Measurements from ENCODE around the gene LSM4.
"Not testable (repeated sequence)": the region's sequence is repeated elsewhere in the genome, so short reads cannot be mapped to it uniquely, and the experiment has no call there.

LSM4 gene

DNA sequence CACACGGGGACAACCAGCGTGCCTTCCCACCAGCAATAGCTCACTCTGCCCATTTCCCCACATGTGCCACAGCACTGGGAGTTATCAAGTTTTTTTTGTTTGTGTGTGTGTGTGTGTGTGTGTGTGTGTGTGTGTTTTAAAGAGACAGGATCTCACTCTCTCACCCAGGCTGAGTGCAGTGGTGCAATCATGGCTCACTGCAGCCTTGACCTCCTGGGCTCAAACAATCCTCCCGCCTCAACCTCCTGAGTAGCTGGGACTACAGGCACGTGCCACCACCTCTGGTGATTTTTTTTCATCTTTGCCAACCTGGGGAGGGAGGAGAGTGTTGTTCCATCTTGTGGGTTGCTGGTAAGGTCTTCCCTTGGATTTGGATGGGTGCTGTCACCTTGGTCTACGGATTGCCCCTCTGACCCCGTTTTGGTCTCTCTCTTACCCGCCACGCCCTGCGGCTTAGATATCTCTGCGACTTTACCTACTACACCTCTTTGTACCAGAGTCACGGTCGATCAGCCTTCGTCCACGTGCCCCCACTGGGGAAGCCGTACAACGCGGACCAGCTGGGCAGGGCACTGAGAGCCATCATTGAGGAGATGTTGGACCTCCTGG lies 40.2 kb upstream of the LSM4 start (continued):
- TF ChIP-seq ZBTB11 (tag by site-specific recombination; conservative IDR thresholded peaks at IDR 0.05; ENCODE audit: low read depth) (no peak), ZNF473 (tag by site-specific recombination; IDR thresholded peaks at IDR 0.05) (no peak), GLIS1 (tag by site-specific recombination; IDR thresholded peaks at IDR 0.05) (peak; percentile 51), SCRT2 (tag by site-specific recombination; IDR thresholded peaks at IDR 0.05) (peak; percentile 62), SP3 (tag by site-specific recombination; IDR thresholded peaks at IDR 0.05) (no peak)

GRCh38 chr19:18361646-18362045 lies 38.8 kb upstream of the LSM4 start:
- no peaks in the 10 kb centered on the region; the same call in 1 of the 2 replicates for H3K4me1 ChIP-seq (ENCODE audit: control insufficient read depth, insufficient read depth, low read length)
- no peak overlapping the region for H3K4me3 ChIP-seq (ENCODE audit: low read depth, low read length)
- ChIA-PET CTCF (interaction anchor here (3.5 kb wide), 1 partner anchor 12 kb away, joined by 27 read pairs; no protein-coding TSS in a partner anchor), POLR2A (no interaction called here)
- H3K36me3 ChIP-seq (ENCODE audit: control insufficient read depth in 2 of 2, insufficient read depth in 1 of 2, low read length in 2 of 2): peaks cover 0 to 18% of the 10 kb centered on the region in 2 experiments; a peak in 2 of 3 replicates
- no peak overlapping the region for H3K27ac ChIP-seq (ENCODE audit: extremely low read depth, low read depth, low read length)
- TF ChIP-seq IKZF3 (tag by site-specific recombination; IDR thresholded peaks at IDR 0.05) (0 out of 2 replicates have a peak, but pooled peaks have one; percentile 15), ZNF350 (tag by site-specific recombination; IDR thresholded peaks at IDR 0.05) (no peak)
- no peaks in the 10 kb centered on the region for H3K9me3 ChIP-seq (ENCODE audit: control insufficient read depth, insufficient read depth, low read depth, low read length)

DNA sequence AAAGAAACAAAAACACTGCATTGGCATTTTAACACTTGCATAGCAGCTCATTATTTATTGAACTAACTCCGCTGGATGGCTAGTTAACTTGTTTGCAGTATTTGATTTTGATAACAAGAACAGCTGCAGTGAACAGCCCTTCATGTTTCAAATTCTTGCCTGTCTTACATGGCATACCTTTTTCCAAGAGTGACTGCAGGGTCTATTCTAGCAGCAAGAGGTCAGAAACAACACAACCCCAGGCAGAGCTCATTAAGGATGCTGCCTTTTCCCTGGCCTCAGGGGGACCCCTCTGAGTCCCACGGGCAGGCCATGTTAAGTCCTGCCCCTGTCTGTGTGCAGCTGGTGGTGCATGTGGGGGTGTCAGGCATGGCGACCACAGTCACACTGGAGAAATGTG lies 34.2 kb upstream of the LSM4 start:
- TF ChIP-seq ZNF433 (tag by site-specific recombination; IDR thresholded peaks at IDR 0.05; ENCODE audit: low read depth) (no peak), SETDB1 (IDR thresholded peaks at IDR 0.05; ENCODE audit: insufficient read length, low read length) (peak; percentile 89), ZNF473 (tag by site-specific recombination; IDR thresholded peaks at IDR 0.05) (no peak), TRIM28 (IDR thresholded peaks at IDR 0.05; ENCODE audit: borderline replicate concordance, low read length) (peak; percentile 93), ZNF624 (tag by site-specific recombination; IDR thresholded peaks at IDR 0.05) (peak; percentile 93; the same call in 1 of the 2 replicates), TCF7L2 (IDR thresholded peaks at IDR 0.05; ENCODE audit: borderline replicate concordance, low read depth, low read length) (no peak)
- no peaks in the 10 kb centered on the region for H3K4me1 ChIP-seq (ENCODE audit: control insufficient read depth, insufficient read depth, low read length)
- CTCF ChIA-PET: interaction anchor here (0.6 kb wide), 1 partner anchor 32 kb away, joined by 4 read pairs; no protein-coding TSS in a partner anchor

GRCh38 chr19:18354743-18355142 lies 31.9 kb upstream of the LSM4 start:
- H3K36me3 ChIP-seq (ENCODE audit: control insufficient read depth in 2 of 2, insufficient read depth in 1 of 2, low read length in 2 of 2): peaks cover 0 to 23% of the 10 kb centered on the region in 2 experiments; a peak in 2 of 3 replicates
- ChIA-PET CTCF (interaction anchor here (0.5 to 2.0 kb wide), 6 partner anchors 26 to 168 kb away, joined by 3 to 5 read pairs (median 4); no protein-coding TSS in a partner anchor), POLR2A (interaction anchor here (0.6 kb wide), 2 partner anchors 34 to 930 kb away, joined by 4 to 5 read pairs; no protein-coding TSS in a partner anchor)

More for the DNA sequence above, 34.2 kb upstream of the LSM4 start:
- POLR2A ChIA-PET: no interaction called here
- Histone ChIP-seq H3K36me3 (ENCODE audit: control insufficient read depth in 2 of 2, insufficient read depth in 1 of 2, low read length in 2 of 2) (peaks cover 0 to 26% of the 10 kb centered on the region in 2 experiments; a peak in 2 of 3 replicates), H3K9me3 (ENCODE audit: control insufficient read depth, insufficient read depth, low read depth, low read length) (no peaks in the 10 kb centered on the region), H3K4me3 (ENCODE audit: low read depth, low read length) (no peak overlapping the region), H3K27ac (ENCODE audit: extremely low read depth, low read depth, low read length) (no peak overlapping the region)

More at GRCh38 chr19:18354743-18355142, 31.9 kb upstream of the LSM4 start:
- H3K27ac ChIP-seq (ENCODE audit: extremely low read depth, low read depth, low read length); H3K4me3 ChIP-seq (ENCODE audit: low read depth, low read length); H3K9me3 ChIP-seq (ENCODE audit: control insufficient read depth, insufficient read depth, low read depth, low read length); H3K4me1 ChIP-seq (ENCODE audit: control insufficient read depth, insufficient read depth, low read length): not testable (repeated sequence)
